SU-DHL-6 (cell line): Measurements from ENCODE around the gene COPE.

Experiments used
- CTCF ChIP-seq: fragments of 200-600 bp; sonication (generic); IDR thresholded peaks from one replicate; pipeline ENCODE4 v1.5.1; 2017; ENCODE audit warnings: antibody characterized with exemption, mild to moderate bottlenecking, low read length, moderate library complexity; ENCODE audit not compliant: insufficient read depth, poor library complexity, severe bottlenecking
- EZH2phosphoT487 ChIP-seq: fragments of 200-600 bp; sonication (generic), shearing (Covaris generic); conservative IDR thresholded peaks from 2 replicates; pipeline ENCODE4 v1.6.1; 2018; ENCODE audit warnings: mild to moderate bottlenecking, antibody characterized with exemption, low read length, moderate library complexity, mixed read lengths

GRCh38 chr19:18889949-18890745, 29.0 kb downstream of the COPE start:
- TF ChIP-seq CTCF (no peak), EZH2phosphoT487 (no peak)
